BE2C (cell line): ENCODE data around the gene MAP3K9.

Experiments used
- DNase-seq: peaks from one replicate; pipeline ENCODE4 v3.0.0-alpha.2; 2020
- H3K27me3 ChIP-seq: fragments of 250-450 bp; sonication (Bioruptor Pico); 2 replicates; pipeline ENCODE4 v1.5.1; 2020; ENCODE audit warnings: mild to moderate bottlenecking
- H3K36me3 ChIP-seq: fragments of 250-450 bp; sonication (Bioruptor Pico); 2 replicates; pipeline ENCODE4 v1.5.1; 2020; ENCODE audit warnings: mild to moderate bottlenecking
- H3K4me1 ChIP-seq: fragments of 250-450 bp; sonication (Bioruptor Pico); 2 replicates; pipeline ENCODE4 v1.5.1; 2020
- H3K4me3 ChIP-seq: 2 replicates; pipeline ENCODE4 v1.5.1; 2011; ENCODE audit warnings: low read depth, low read length
- H3K9me3 ChIP-seq: fragments of 250-450 bp; sonication (Bioruptor Pico); 2 replicates; pipeline ENCODE4 v1.5.1; 2020
- TF ChIP-seq, protein P1 (sequence below): IDR thresholded peaks from 2 replicates; pipeline ENCODE4 v1.5.1; 2012; ENCODE audit warnings: mild to moderate bottlenecking, low read depth, low read length

The MAP3K9 gene

DNA sequence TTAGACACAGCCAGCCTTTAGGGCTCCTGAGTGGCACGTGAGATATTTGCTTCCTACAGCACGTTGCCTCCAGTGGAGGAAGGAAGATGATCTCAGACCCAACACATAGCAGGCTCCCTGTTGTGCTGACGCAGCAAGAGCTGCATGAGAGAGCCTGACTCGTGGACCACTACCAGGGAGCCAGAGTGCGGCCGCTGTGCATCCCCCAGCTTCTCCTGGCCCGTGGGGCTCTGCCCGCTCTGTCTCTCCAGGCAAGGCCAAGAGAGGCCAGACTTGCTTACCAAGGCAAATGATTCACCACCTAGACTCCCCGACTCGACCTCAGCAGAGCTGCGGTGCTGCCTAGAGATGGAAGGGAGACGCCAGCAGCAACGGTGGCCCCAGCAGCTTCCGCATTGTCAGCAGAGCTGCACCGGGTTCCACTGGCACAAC, 37.5 kb downstream of the MAP3K9 start:
- Histone ChIP-seq H3K27me3 (peaks cover 10% of the 10 kb centered on the region), H3K4me3 (no peak overlapping the region), H3K9me3 (no peaks in the 10 kb centered on the region), H3K4me1 (no peaks in the 10 kb centered on the region), H3K36me3 (no peaks in the 10 kb centered on the region)
- no peak for DNase-seq
- TF ChIP-seq, protein P1, sequence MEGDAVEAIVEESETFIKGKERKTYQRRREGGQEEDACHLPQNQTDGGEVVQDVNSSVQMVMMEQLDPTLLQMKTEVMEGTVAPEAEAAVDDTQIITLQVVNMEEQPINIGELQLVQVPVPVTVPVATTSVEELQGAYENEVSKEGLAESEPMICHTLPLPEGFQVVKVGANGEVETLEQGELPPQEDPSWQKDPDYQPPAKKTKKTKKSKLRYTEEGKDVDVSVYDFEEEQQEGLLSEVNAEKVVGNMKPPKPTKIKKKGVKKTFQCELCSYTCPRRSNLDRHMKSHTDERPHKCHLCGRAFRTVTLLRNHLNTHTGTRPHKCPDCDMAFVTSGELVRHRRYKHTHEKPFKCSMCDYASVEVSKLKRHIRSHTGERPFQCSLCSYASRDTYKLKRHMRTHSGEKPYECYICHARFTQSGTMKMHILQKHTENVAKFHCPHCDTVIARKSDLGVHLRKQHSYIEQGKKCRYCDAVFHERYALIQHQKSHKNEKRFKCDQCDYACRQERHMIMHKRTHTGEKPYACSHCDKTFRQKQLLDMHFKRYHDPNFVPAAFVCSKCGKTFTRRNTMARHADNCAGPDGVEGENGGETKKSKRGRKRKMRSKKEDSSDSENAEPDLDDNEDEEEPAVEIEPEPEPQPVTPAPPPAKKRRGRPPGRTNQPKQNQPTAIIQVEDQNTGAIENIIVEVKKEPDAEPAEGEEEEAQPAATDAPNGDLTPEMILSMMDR, result no peak

GRCh38 chr14:70770490-70770889, 38.8 kb downstream of the MAP3K9 start:
- no peaks in the 10 kb centered on the region for H3K9me3 ChIP-seq
- no peak for DNase-seq
- no peaks in the 10 kb centered on the region for H3K36me3 ChIP-seq
- TF ChIP-seq, protein P1, result no peak
- H3K27me3 ChIP-seq, result peaks cover 10% of the 10 kb centered on the region
- no peaks in the 10 kb centered on the region for H3K4me1 ChIP-seq
- no peak overlapping the region for H3K4me3 ChIP-seq

- no peak for DNase-seq
- Histone ChIP-seq H3K4me1 (no peaks in the 10 kb centered on the region), H3K36me3 (no peaks in the 10 kb centered on the region), H3K9me3 (no peaks in the 10 kb centered on the region), H3K27me3 (0 out of 2 replicates have a peak, but pooled peaks cover 3% of the 10 kb centered on the region), H3K4me3 (no peak overlapping the region)
- TF ChIP-seq, protein P1, result no peak
Measured at GRCh38 chr14:70759398-70759797, 49.9 kb downstream of the MAP3K9 start.

DNA sequence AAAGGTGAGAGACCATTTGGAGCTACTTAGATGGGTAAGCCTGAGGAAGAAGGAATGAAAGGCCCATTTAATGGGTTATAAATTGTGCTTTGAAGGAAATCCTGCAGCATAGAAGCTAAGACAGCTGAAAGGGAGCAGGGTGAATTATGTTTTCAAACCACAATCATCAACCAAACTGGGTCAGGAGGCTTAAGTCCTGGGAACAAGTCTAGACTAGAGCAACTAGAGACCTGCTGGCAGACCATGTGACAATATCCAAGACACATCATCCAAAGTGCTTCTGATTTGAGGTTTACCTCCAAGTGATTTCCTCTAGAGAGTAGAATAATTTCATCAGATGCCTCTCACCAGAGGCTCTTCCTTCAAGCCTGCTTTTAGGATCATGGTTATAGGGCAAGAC, 53.7 kb downstream of the MAP3K9 start:
- H3K36me3 ChIP-seq, result no peaks in the 10 kb centered on the region
- no peak for DNase-seq

GRCh38 chr14:70754991-70755390, 54.3 kb downstream of the MAP3K9 start:
- H3K36me3 ChIP-seq, result no peaks in the 10 kb centered on the region
- H3K27me3 ChIP-seq, result 0 out of 2 replicates have a peak, but pooled peaks cover 3% of the 10 kb centered on the region
- H3K9me3 ChIP-seq, result no peaks in the 10 kb centered on the region
- no peak overlapping the region for H3K4me3 ChIP-seq
- no peak for DNase-seq
- TF ChIP-seq, protein P1, result no peak
- H3K4me1 ChIP-seq, result no peaks in the 10 kb centered on the region

More for the DNA sequence above, 53.7 kb downstream of the MAP3K9 start:
- 0 out of 2 replicates have a peak, but pooled peaks cover 3% of the 10 kb centered on the region for H3K27me3 ChIP-seq
- no peaks in the 10 kb centered on the region for H3K4me1 ChIP-seq
- no peak overlapping the region for H3K4me3 ChIP-seq
- TF ChIP-seq, protein P1, result no peak
- H3K9me3 ChIP-seq, result no peaks in the 10 kb centered on the region

GRCh38 chr14:70753518-70753953, 55.8 kb downstream of the MAP3K9 start:
- Histone ChIP-seq H3K4me1 (no peaks in the 10 kb centered on the region), H3K27me3 (peaks cover 3% of the 10 kb centered on the region; the same call in 1 of the 2 replicates), H3K36me3 (no peaks in the 10 kb centered on the region), H3K9me3 (no peaks in the 10 kb centered on the region), H3K4me3 (no peak overlapping the region)
- TF ChIP-seq, protein P1, result no peak
- no peak for DNase-seq
